ENCODE results near the gene GRIK4. TPM values are rescaled to one million over a fixed set of nuclear protein-coding genes. Genes with fewer than 3 reads are reported as not detected.

GRIK4 gene
- total RNA-seq, 1 experiment from 2014 or later: not detected

GRCh38 chr11:120781486-120782120 lies 270.1 kb downstream of the GRIK4 start:
- POLR2A ChIA-PET (ENCODE audit: unreplicated experiment): no interaction called here
- Histone ChIP-seq H3K4me3 (no peak overlapping the region), H3K27me3 (ENCODE audit: insufficient read depth, low read depth) (peaks cover 95% of the 10 kb centered on the region), H3K4me2 (no peak overlapping the region), H2AFZ (no peak overlapping the region), H3K4me1 (replicated peaks; ENCODE audit: insufficient read depth) (no peaks in the 10 kb centered on the region), H3K9me2 (ENCODE audit: insufficient read depth) (no peaks in the 10 kb centered on the region), H4K20me1 (ENCODE audit: insufficient read depth) (no peaks in the 10 kb centered on the region), H3F3A (ENCODE audit: insufficient read depth, low read depth) (no peaks in the 10 kb centered on the region), H3K36me3 (ENCODE audit: low read depth) (no peaks in the 10 kb centered on the region), H3K27ac (no peak overlapping the region), H3K79me2 (ENCODE audit: low read depth) (no peaks in the 10 kb centered on the region), H3K9me3 (ENCODE audit: insufficient read depth, low read depth) (no peaks in the 10 kb centered on the region)
- no TSS peak for BruUV-seq (replicated peaks)
- CTCF ChIA-PET: no interaction called here
- no peak for TF ChIP-seq EZH2 (IDR thresholded peaks at IDR 0.05; ENCODE audit: low read depth)
- TF ChIP-seq CTCF (conservative IDR thresholded peaks at IDR 0.05): no peak
- intact Hi-C loops (cut with micrococcal nuclease; ENCODE audit: unreplicated experiment): no loop called here
- DNase-seq: no peak

GRCh38 chr11:120784566-120785251 lies 273.2 kb downstream of the GRIK4 start:
- TF ChIP-seq CTCF (conservative IDR thresholded peaks at IDR 0.05): no peak
- no peak for TF ChIP-seq EZH2 (IDR thresholded peaks at IDR 0.05; ENCODE audit: low read depth)
- Histone ChIP-seq H3K9me3 (ENCODE audit: insufficient read depth, low read depth) (no peaks in the 10 kb centered on the region), H3K4me1 (replicated peaks; ENCODE audit: insufficient read depth) (no peaks in the 10 kb centered on the region), H3K4me2 (no peak overlapping the region), H3K79me2 (ENCODE audit: low read depth) (no peaks in the 10 kb centered on the region), H2AFZ (no peak overlapping the region), H3K27me3 (ENCODE audit: insufficient read depth, low read depth) (peaks cover 94% of the 10 kb centered on the region), H3K27ac (no peak overlapping the region), H3K4me3 (no peak overlapping the region), H3K9me2 (ENCODE audit: insufficient read depth) (no peaks in the 10 kb centered on the region), H3K36me3 (ENCODE audit: low read depth) (no peaks in the 10 kb centered on the region), H3F3A (ENCODE audit: insufficient read depth, low read depth) (no peaks in the 10 kb centered on the region), H4K20me1 (ENCODE audit: insufficient read depth) (no peaks in the 10 kb centered on the region)
- ChIA-PET POLR2A (ENCODE audit: unreplicated experiment) (no interaction called here), CTCF (no interaction called here)
- no peak for DNase-seq
- BruUV-seq (replicated peaks): no TSS peak
- intact Hi-C loops (cut with micrococcal nuclease; ENCODE audit: unreplicated experiment): no loop called here

- no TSS peak for BruUV-seq (replicated peaks)
- intact Hi-C loops (cut with micrococcal nuclease; ENCODE audit: unreplicated experiment): no loop called here
- POLR2A ChIA-PET (ENCODE audit: unreplicated experiment): no interaction called here
- Histone ChIP-seq H4K20me1 (ENCODE audit: insufficient read depth) (no peaks in the 10 kb centered on the region), H3K4me3 (no peak overlapping the region), H2AFZ (no peak overlapping the region), H3K27ac (no peak overlapping the region), H3K36me3 (ENCODE audit: low read depth) (no peaks in the 10 kb centered on the region), H3K27me3 (ENCODE audit: insufficient read depth, low read depth) (peaks cover 95% of the 10 kb centered on the region), H3K9me2 (ENCODE audit: insufficient read depth) (no peaks in the 10 kb centered on the region), H3F3A (ENCODE audit: insufficient read depth, low read depth) (no peaks in the 10 kb centered on the region), H3K9me3 (ENCODE audit: insufficient read depth, low read depth) (no peaks in the 10 kb centered on the region), H3K4me1 (replicated peaks; ENCODE audit: insufficient read depth) (no peaks in the 10 kb centered on the region), H3K79me2 (ENCODE audit: low read depth) (no peaks in the 10 kb centered on the region), H3K4me2 (no peak overlapping the region)
- no peak for TF ChIP-seq EZH2 (IDR thresholded peaks at IDR 0.05; ENCODE audit: low read depth)
- TF ChIP-seq CTCF (conservative IDR thresholded peaks at IDR 0.05): no peak
- CTCF ChIA-PET: no interaction called here
- DNase-seq: no peak
These were observed 274.0 kb downstream of the GRIK4 start for GRCh38 chr11:120785576-120785975.
